Thyroid gland (tissue), 4 donors: ENCODE data around the gene MAD1L1.

ENCODE experiments used
- POLR2A ChIP-seq, 2 donors: fragments of 450-650 bp; IDR thresholded peaks; one replicate each; pipeline ENCODE4 v1.6.1; 2017; ENCODE audit warnings: antibody characterized with exemption in 2 of 2, mild to moderate bottlenecking in 2 of 2, moderate library complexity in 1 of 2
- TF ChIP-seq, protein P1 (sequence below), 6 experiments: fragments of 200-600 bp in 3 of 6; fragments of 450-650 bp in 3 of 6; sonication (generic) in 3 of 6; IDR thresholded peaks; one replicate each; pipeline ENCODE4 v1.5.1; 2016 to 2019; ENCODE audit warnings: antibody characterized with exemption in 6 of 6, mild to moderate bottlenecking in 2 of 6, inconsistent platforms in 1 of 6, moderate library complexity in 1 of 6

DNA sequence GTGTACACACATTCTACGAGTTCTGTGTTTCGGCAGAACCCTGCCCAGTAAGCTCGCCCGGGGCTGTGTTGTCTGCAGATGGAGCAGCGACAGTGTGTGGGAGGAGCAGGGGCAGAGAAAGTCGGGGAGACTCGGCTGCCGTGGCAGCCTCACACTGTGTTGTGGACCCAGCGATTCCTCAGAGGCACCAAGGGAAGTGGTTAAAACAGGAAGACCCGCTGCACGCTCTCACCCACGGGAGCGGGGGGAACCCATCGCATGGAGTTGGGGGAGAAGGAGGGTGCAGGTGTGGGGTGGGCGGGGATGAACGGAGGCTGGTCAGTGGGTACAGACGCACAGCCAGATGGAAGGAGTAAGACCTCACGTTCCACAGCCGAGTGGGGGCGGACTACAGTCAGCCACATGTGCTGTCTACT lies 312.5 kb downstream of the MAD1L1 start:
- no peak for TF ChIP-seq POLR2A (IDR thresholded peaks at IDR 0.05)
- TF ChIP-seq, protein P1, sequence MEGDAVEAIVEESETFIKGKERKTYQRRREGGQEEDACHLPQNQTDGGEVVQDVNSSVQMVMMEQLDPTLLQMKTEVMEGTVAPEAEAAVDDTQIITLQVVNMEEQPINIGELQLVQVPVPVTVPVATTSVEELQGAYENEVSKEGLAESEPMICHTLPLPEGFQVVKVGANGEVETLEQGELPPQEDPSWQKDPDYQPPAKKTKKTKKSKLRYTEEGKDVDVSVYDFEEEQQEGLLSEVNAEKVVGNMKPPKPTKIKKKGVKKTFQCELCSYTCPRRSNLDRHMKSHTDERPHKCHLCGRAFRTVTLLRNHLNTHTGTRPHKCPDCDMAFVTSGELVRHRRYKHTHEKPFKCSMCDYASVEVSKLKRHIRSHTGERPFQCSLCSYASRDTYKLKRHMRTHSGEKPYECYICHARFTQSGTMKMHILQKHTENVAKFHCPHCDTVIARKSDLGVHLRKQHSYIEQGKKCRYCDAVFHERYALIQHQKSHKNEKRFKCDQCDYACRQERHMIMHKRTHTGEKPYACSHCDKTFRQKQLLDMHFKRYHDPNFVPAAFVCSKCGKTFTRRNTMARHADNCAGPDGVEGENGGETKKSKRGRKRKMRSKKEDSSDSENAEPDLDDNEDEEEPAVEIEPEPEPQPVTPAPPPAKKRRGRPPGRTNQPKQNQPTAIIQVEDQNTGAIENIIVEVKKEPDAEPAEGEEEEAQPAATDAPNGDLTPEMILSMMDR (IDR thresholded peaks at IDR 0.05): no peak
